ENCODE data around the gene SYT12. TPM values are rescaled to one million over a fixed set of nuclear protein-coding genes. Genes with fewer than 3 reads are reported as not detected.

Gene SYT12
- total RNA-seq, 1 experiment from 2014 or later = 11.1 TPM

GRCh38 chr11:67033661-67034166 lies 10.8 kb downstream of the SYT12 start:
- POLR2A ChIA-PET (ENCODE audit: unreplicated experiment) = no interaction called here
- H3K4me3 ChIP-seq = no peak overlapping the region
- DNase-seq = peak in 1 of 2 experiments; percentile 59

DNA sequence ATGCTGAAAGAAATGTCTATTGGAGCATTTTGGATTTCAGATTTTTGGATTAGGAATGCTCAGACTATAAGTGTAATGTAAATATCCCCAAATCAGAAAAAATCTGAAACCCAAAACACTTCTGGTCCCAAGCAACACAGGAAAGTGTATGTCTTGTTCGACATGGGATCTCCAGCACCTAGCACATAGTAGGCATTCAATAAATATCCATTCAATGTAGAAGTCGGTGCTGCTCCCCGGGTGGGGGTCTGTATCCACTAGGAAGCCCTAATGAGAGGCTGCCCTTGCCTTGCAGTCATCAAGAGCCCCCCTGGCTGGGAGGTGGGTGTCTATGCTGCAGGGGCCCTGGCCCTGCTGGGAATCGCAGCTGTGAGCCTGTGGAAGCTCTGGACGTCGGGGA lies 11.4 kb downstream of the SYT12 start:
- intact Hi-C loops (cut with micrococcal nuclease; ENCODE audit: unreplicated experiment) = loop anchor here (5.0 kb wide), 2 partner anchors 77 to 552 kb away; partner anchors contain the start of genes DPP3 and PC
- no peak for DNase-seq
- no peaks in the 10 kb centered on the region for H3K9me2 ChIP-seq (ENCODE audit: insufficient read depth)
- BruUV-seq (replicated peaks) = no TSS peak
- POLR2A ChIA-PET (ENCODE audit: unreplicated experiment) = no interaction called here
- no peaks in the 10 kb centered on the region for H3K36me3 ChIP-seq (ENCODE audit: low read depth)
- H3K79me2 ChIP-seq (ENCODE audit: low read depth) = no peaks in the 10 kb centered on the region
- peak overlapping the region; percentile 76; the same call in 1 of the 2 replicates for H3K4me2 ChIP-seq
- no peaks in the 10 kb centered on the region for H3K27me3 ChIP-seq (ENCODE audit: insufficient read depth, low read depth)
- H3K4me1 ChIP-seq (replicated peaks; ENCODE audit: insufficient read depth) = peaks cover 50% of the 10 kb centered on the region
- H3K9me3 ChIP-seq (ENCODE audit: insufficient read depth, low read depth) = no peaks in the 10 kb centered on the region
- H3F3A ChIP-seq (ENCODE audit: insufficient read depth, low read depth) = peaks cover 53% of the 10 kb centered on the region
- no peak overlapping the region for H3K4me3 ChIP-seq
- CTCF ChIA-PET = no interaction called here
- no peaks in the 10 kb centered on the region for H4K20me1 ChIP-seq (ENCODE audit: insufficient read depth)
- 0 out of 2 replicates have a peak overlapping the region, but pooled peaks have one; percentile 77 for H3K27ac ChIP-seq
- TF ChIP-seq CTCF (conservative IDR thresholded peaks at IDR 0.05) = no peak
- TF ChIP-seq EZH2 (IDR thresholded peaks at IDR 0.05; ENCODE audit: low read depth) = no peak
- no peak overlapping the region for H2AFZ ChIP-seq

More at GRCh38 chr11:67033661-67034166, 10.8 kb downstream of the SYT12 start:
- no peaks in the 10 kb centered on the region for H3K9me3 ChIP-seq (ENCODE audit: insufficient read depth, low read depth)
- no peaks in the 10 kb centered on the region for H3K27me3 ChIP-seq (ENCODE audit: insufficient read depth, low read depth)
- H4K20me1 ChIP-seq (ENCODE audit: insufficient read depth) = no peaks in the 10 kb centered on the region
- H3F3A ChIP-seq (ENCODE audit: insufficient read depth, low read depth) = peaks cover 57% of the 10 kb centered on the region
- no peak for TF ChIP-seq EZH2 (IDR thresholded peaks at IDR 0.05; ENCODE audit: low read depth)
- no peak for TF ChIP-seq CTCF (conservative IDR thresholded peaks at IDR 0.05)
- H2AFZ ChIP-seq = no peak overlapping the region
- no peaks in the 10 kb centered on the region for H3K36me3 ChIP-seq (ENCODE audit: low read depth)
- no peaks in the 10 kb centered on the region for H3K9me2 ChIP-seq (ENCODE audit: insufficient read depth)
- peak overlapping the region; percentile 76 for H3K4me2 ChIP-seq
- TSS peak; percentile 10 for BruUV-seq (replicated peaks)
- peak overlapping the region; percentile 77 for H3K27ac ChIP-seq
- intact Hi-C loops (cut with micrococcal nuclease; ENCODE audit: unreplicated experiment) = loop anchor here (5.0 kb wide), 2 partner anchors 76 to 551 kb away; partner anchors contain the start of genes DPP3 and PC
- H3K79me2 ChIP-seq (ENCODE audit: low read depth) = no peaks in the 10 kb centered on the region
- CTCF ChIA-PET = no interaction called here
- peaks cover 50% of the 10 kb centered on the region for H3K4me1 ChIP-seq (replicated peaks; ENCODE audit: insufficient read depth)

GRCh38 chr11:67040147-67040546 lies 17.2 kb downstream of the SYT12 start:
- peak in 1 of 2 experiments; percentile 19 for DNase-seq
- ChIA-PET POLR2A (ENCODE audit: unreplicated experiment) (no interaction called here), CTCF (no interaction called here)
- Histone ChIP-seq H3K9me2 (ENCODE audit: insufficient read depth) (no peaks in the 10 kb centered on the region), H4K20me1 (ENCODE audit: insufficient read depth) (no peaks in the 10 kb centered on the region), H3K27ac (no peak overlapping the region), H3K27me3 (ENCODE audit: insufficient read depth, low read depth) (no peaks in the 10 kb centered on the region), H3K4me3 (no peak overlapping the region), H3F3A (ENCODE audit: insufficient read depth, low read depth) (peaks cover 8% of the 10 kb centered on the region), H2AFZ (no peak overlapping the region), H3K36me3 (ENCODE audit: low read depth) (no peaks in the 10 kb centered on the region), H3K4me1 (replicated peaks; ENCODE audit: insufficient read depth) (no peaks in the 10 kb centered on the region), H3K9me3 (ENCODE audit: insufficient read depth, low read depth) (no peaks in the 10 kb centered on the region), H3K4me2 (no peak overlapping the region), H3K79me2 (ENCODE audit: low read depth) (no peaks in the 10 kb centered on the region)
- TF ChIP-seq EZH2 (IDR thresholded peaks at IDR 0.05; ENCODE audit: low read depth) (no peak), CTCF (conservative IDR thresholded peaks at IDR 0.05) (no peak)
- intact Hi-C loops (cut with micrococcal nuclease; ENCODE audit: unreplicated experiment) = no loop called here
- BruUV-seq (replicated peaks) = no TSS peak
